GM19239 (cell line): Measurements from ENCODE around the gene ABCG8.

Experiments used
- DNase-seq: peaks from one replicate; pipeline ENCODE4 v3.0.0; 2011; ENCODE audit warnings: low spot score; ENCODE audit not compliant: insufficient read length
- FAIRE-seq: peaks from 2 replicates; lab custom pipeline; 2011; peaks lifted over from hg19 to GRCh38; lab: Jason Lieb, UNC

Gene ABCG8

GRCh38 chr2:43824951-43825493, 13.7 kb upstream of the ABCG8 start:
- FAIRE-seq (no peak), DNase-seq (no peak)

GRCh38 chr2:43825841-43826240, 12.9 kb upstream of the ABCG8 start:
- no peak for FAIRE-seq

GRCh38 chr2:43826305-43827250, 12.2 kb upstream of the ABCG8 start:
- DNase-seq (no peak), FAIRE-seq (peak; percentile 14)

More at GRCh38 chr2:43825841-43826240, 12.9 kb upstream of the ABCG8 start:
- DNase-seq = no peak

- FAIRE-seq (no peak), DNase-seq (no peak)
Measured at GRCh38 chr2:43831543-43832294, 7.1 kb upstream of the ABCG8 start.

- FAIRE-seq = no peak
- DNase-seq = no peak
Measured at GRCh38 chr2:43832457-43832856, 6.3 kb upstream of the ABCG8 start.

- DNase-seq (no peak), FAIRE-seq (no peak)
Measured at GRCh38 chr2:43837033-43837432, 1.7 kb upstream of the ABCG8 start.

GRCh38 chr2:43837831-43838559, 776 bp upstream of the ABCG8 start:
- DNase-seq (no peak), FAIRE-seq (no peak)

- FAIRE-seq (no peak), DNase-seq (no peak)
Measured at GRCh38 chr2:43839776-43840564, 1.2 kb downstream of the ABCG8 start.

- FAIRE-seq = no peak
Measured at GRCh38 chr2:43840965-43841364, 2.2 kb downstream of the ABCG8 start.

GRCh38 chr2:43841949-43842865, 3.4 kb downstream of the ABCG8 start:
- FAIRE-seq (no peak), DNase-seq (no peak)

More at GRCh38 chr2:43840965-43841364, 2.2 kb downstream of the ABCG8 start:
- DNase-seq = no peak

- no peak for DNase-seq
- no peak for FAIRE-seq
Measured at GRCh38 chr2:43842866-43843226, 4.1 kb downstream of the ABCG8 start.

GRCh38 chr2:43845181-43845580, 6.4 kb downstream of the ABCG8 start:
- DNase-seq = no peak
- FAIRE-seq = no peak

GRCh38 chr2:43846140-43846793, 7.5 kb downstream of the ABCG8 start:
- DNase-seq = no peak

GRCh38 chr2:43848214-43848613, 9.4 kb downstream of the ABCG8 start:
- FAIRE-seq (no peak), DNase-seq (no peak)

More at GRCh38 chr2:43846140-43846793, 7.5 kb downstream of the ABCG8 start:
- FAIRE-seq = no peak

GRCh38 chr2:43851011-43851980, 12.5 kb downstream of the ABCG8 start:
- no peak for DNase-seq
- no peak for FAIRE-seq

- DNase-seq (no peak), FAIRE-seq (no peak)
Measured at GRCh38 chr2:43852196-43852730, 13.5 kb downstream of the ABCG8 start.
